SK-N-SH (cell line): ENCODE measurements around the gene GPS2. TPM values are rescaled to one million over a fixed set of nuclear protein-coding genes. Genes with fewer than 3 reads are reported as not detected.

ENCODE experiments used
- CTCF ChIA-PET: fragments of 300-600, 350-600 bp; formaldehyde crosslinking; extraction: SDS; loops from one replicate; lab custom pipeline; 2021; lab: Yijun Ruan, JAX
- POLR2A ChIA-PET: fragments of 350-600 bp; sonication (Branson Sonifier 250); formaldehyde crosslinking; extraction: SDS; loops from one replicate; lab custom pipeline; 2020; ENCODE audit warnings: antibody characterized with exemption, inconsistent platforms; lab: Yijun Ruan, JAX
- DNase-seq: peaks from one replicate; pipeline ENCODE4 v3.0.0; 2012
- H2AFZ ChIP-seq: fragments of 200-600 bp; sonication (generic); 2 replicates; pipeline ENCODE4 v1.8.1; 2016; ENCODE audit warnings: antibody characterized with exemption, mild to moderate bottlenecking, low read depth
- H3F3A ChIP-seq: fragments of 200-600 bp; sonication (generic); replicated peaks from 2 replicates; pipeline ENCODE3; 2016; ENCODE audit warnings: antibody characterized with exemption, mild to moderate bottlenecking; ENCODE audit not compliant: insufficient read depth
- H3K27ac ChIP-seq, 2 experiments: fragments of 200-500 bp in 1 of 2; fragments of 200-600 bp in 1 of 2; sonication (Bioruptor generic) in 1 of 2; sonication (generic), shearing (Covaris generic) in 1 of 2; 2 replicates each; pipeline versions ENCODE4 v1.5.1 to v1.6.1; 2014 to 2016; ENCODE audit warnings: low read depth in 2 of 2, inconsistent platforms in 1 of 2, low read length in 1 of 2, mild to moderate bottlenecking in 1 of 2, mixed read lengths in 1 of 2
- H3K27me3 ChIP-seq: fragments of 200-600 bp; sonication (generic), shearing (Covaris generic); 2 replicates; pipeline ENCODE4 v1.6.1; 2016; ENCODE audit warnings: mixed run types; ENCODE audit not compliant: insufficient read depth
- H3K36me3 ChIP-seq, 2 experiments: fragments of 200-500 bp in 1 of 2; fragments of 200-600 bp in 1 of 2; sonication (Bioruptor generic) in 1 of 2; sonication (generic) in 1 of 2; replicated peaks in 1 of 2; 2 replicates each; pipeline versions ENCODE3 to v1.5.1; 2014 to 2016; ENCODE audit warnings: low read length in 1 of 2, mild to moderate bottlenecking in 1 of 2; ENCODE audit not compliant: insufficient read depth in 2 of 2, control insufficient read depth in 1 of 2
- H3K4me1 ChIP-seq, 2 experiments: fragments of 200-500 bp in 1 of 2; fragments of 200-600 bp in 1 of 2; sonication (Bioruptor generic) in 1 of 2; sonication (generic), shearing (Covaris generic) in 1 of 2; 2 replicates each; pipeline versions ENCODE4 v1.5.1 to v1.6.1; 2014 to 2016; ENCODE audit warnings: low read depth in 1 of 2, low read length in 1 of 2, mixed run types in 1 of 2; ENCODE audit not compliant: insufficient read depth in 2 of 2, control insufficient read depth in 1 of 2
- H3K4me2 ChIP-seq: fragments of 200-600 bp; sonication (generic), shearing (Covaris generic); 2 replicates; pipeline ENCODE4 v1.6.1; 2017; ENCODE audit warnings: mixed run types
- H3K4me3 ChIP-seq, 2 experiments: fragments of 200-500 bp in 1 of 2; fragments of 200-600 bp in 1 of 2; sonication (Bioruptor generic) in 1 of 2; sonication (generic), shearing (Covaris generic) in 1 of 2; 2 replicates each; pipeline versions ENCODE4 v1.5.1 to v1.8.1; 2014 to 2016; ENCODE audit warnings: low read depth in 2 of 2, inconsistent platforms in 1 of 2, low read length in 1 of 2, mild to moderate bottlenecking in 1 of 2, mixed read lengths in 1 of 2, moderate library complexity in 1 of 2
- H3K79me2 ChIP-seq: fragments of 200-600 bp; sonication (generic); 2 replicates; pipeline ENCODE4 v1.8.1; 2017; ENCODE audit warnings: mild to moderate bottlenecking; ENCODE audit not compliant: insufficient read depth
- H3K9ac ChIP-seq: fragments of 200-600 bp; sonication (generic); 2 replicates; pipeline ENCODE4 v1.6.1; 2017; ENCODE audit warnings: mixed run types
- H3K9me2 ChIP-seq: fragments of 200-600 bp; sonication (generic); 2 replicates; pipeline ENCODE4 v1.6.1; 2017; ENCODE audit warnings: mixed run types
- H3K9me3 ChIP-seq: fragments of 200-600 bp; sonication (generic); 2 replicates; pipeline ENCODE4 v1.6.1; 2017; ENCODE audit warnings: mixed run types, mild to moderate bottlenecking, moderate library complexity
- H4K20me1 ChIP-seq: fragments of 200-600 bp; sonication (generic); 2 replicates; pipeline ENCODE4 v1.6.1; 2017; ENCODE audit warnings: mild to moderate bottlenecking, mixed run types; ENCODE audit not compliant: insufficient read depth
- ELF1 ChIP-seq: IDR thresholded peaks from 2 replicates; pipeline ENCODE4 v1.4.0; 2012
- FOXM1 ChIP-seq: IDR thresholded peaks from 2 replicates; pipeline ENCODE4 v1.4.0; 2012; ENCODE audit warnings: low read depth, mild to moderate bottlenecking
- GABPA ChIP-seq: IDR thresholded peaks from 2 replicates; pipeline ENCODE4 v1.4.0; 2012; ENCODE audit warnings: low read depth, mild to moderate bottlenecking
- GATA2 ChIP-seq: sonication (generic); formaldehyde crosslinking; IDR thresholded peaks from 2 replicates; pipeline ENCODE4 v1.5.0; 2020; ENCODE audit warnings: mild to moderate bottlenecking, missing genetic modification reagents
- IRF3 ChIP-seq: fragments of 150-350 bp; IDR thresholded peaks from 2 replicates; pipeline ENCODE4 v1.6.1; 2016; ENCODE audit warnings: mild to moderate bottlenecking, low read depth, low read length
- MAX ChIP-seq: IDR thresholded peaks from 2 replicates; pipeline ENCODE4 v1.4.0; 2012; ENCODE audit warnings: low read depth
- MXI1 ChIP-seq: IDR thresholded peaks from 2 replicates; pipeline ENCODE4 v1.6.1; 2012; ENCODE audit warnings: mild to moderate bottlenecking, low read depth, low read length, improper control_type of control experiment
- NRF1 ChIP-seq: IDR thresholded peaks from 2 replicates; pipeline ENCODE4 v1.6.1; 2012; ENCODE audit warnings: low read depth, mild to moderate bottlenecking, low read length
- POLR2AphosphoS5 ChIP-seq: IDR thresholded peaks from 2 replicates; pipeline ENCODE4 v1.6.1; 2012; ENCODE audit warnings: low read depth, low read length
- REST ChIP-seq: IDR thresholded peaks from 2 replicates; pipeline ENCODE4 v1.6.1; 2012; ENCODE audit warnings: mild to moderate bottlenecking, low read depth, low read length, moderate library complexity
- SIN3A ChIP-seq: IDR thresholded peaks from 2 replicates; pipeline ENCODE4 v1.6.1; 2012; ENCODE audit warnings: low read depth, mild to moderate bottlenecking, low read length, moderate library complexity, borderline replicate concordance
- TAF1 ChIP-seq: IDR thresholded peaks from 2 replicates; pipeline ENCODE4 v1.6.1; 2012; ENCODE audit warnings: low read depth, mild to moderate bottlenecking, low read length, moderate library complexity, borderline replicate concordance
- USF2 ChIP-seq: fragments of 150-350 bp; IDR thresholded peaks from 2 replicates; pipeline ENCODE4 v1.6.1; 2017; ENCODE audit warnings: antibody characterized with exemption, low read length, low read depth, borderline replicate concordance
- ZBTB33 ChIP-seq: IDR thresholded peaks from 2 replicates; pipeline ENCODE4 v1.4.0; 2012; ENCODE audit warnings: low read depth, borderline replicate concordance
- WGBS: methylation state at CpG from one replicate; pipeline ENCODE4 v1.1.6; 2017; ENCODE audit warnings: low lambda C conversion rate; 5-methylcytosine and 5-hydroxymethylcytosine counted together
- polyA plus RNA-seq, 3 experiments: library from polyadenylated mRNA; depleted of rRNA; stranded (reverse); fragments of >200 nt; gene quantifications; 2 replicates each; pipeline ENCODE4 v1.2.3, GENCODE V29; 2012

Gene GPS2
- polyA plus RNA-seq, 1 of the 3 experiments (the other 2 are of a cell fraction) = 102 TPM

- H2AFZ ChIP-seq = peak within 1 kb of the TSS; percentile 99
- peak within 1 kb of the TSS; percentile 90 for H3K4me2 ChIP-seq
- peaks cover 41% of the 10 kb centered on the region for H3F3A ChIP-seq
- H3K79me2 ChIP-seq = peaks cover 44% of the 10 kb centered on the region
- WGBS = 2% methylated on average over 56 of the region's 64 CpGs
- ChIA-PET POLR2A (interaction anchor here (0.6 kb wide), 1 partner anchor 73 kb away, joined by 3 read pairs; no protein-coding TSS in a partner anchor), CTCF (no interaction called here)
- peak within 1 kb of the TSS; percentile 91 to 92 for H3K27ac ChIP-seq
- H4K20me1 ChIP-seq = peaks cover 38% of the 10 kb centered on the region
- H3K9me2 ChIP-seq = no peaks in the 10 kb centered on the region
- peaks cover 13 to 19% of the 10 kb centered on the region in 2 experiments; a peak in 3 of 4 replicates for H3K4me1 ChIP-seq
- TF ChIP-seq MAX = peak; percentile 86
- TF ChIP-seq POLR2AphosphoS5 = peak; percentile 84
- TF ChIP-seq USF2 = no peak
- TF ChIP-seq ELF1 = peak; percentile 54; the same call in 1 of the 2 replicates
- TF ChIP-seq SIN3A = 0 out of 2 replicates have a peak, but pooled peaks have one; percentile 27
- TF ChIP-seq FOXM1 = no peak
- TF ChIP-seq MXI1 = peak; percentile 95
- peak; percentile 47 for TF ChIP-seq GABPA
- peak; percentile 84 for TF ChIP-seq TAF1
- TF ChIP-seq NRF1 = peak; percentile 93
- TF ChIP-seq ZBTB33 = no peak
- H3K27me3 ChIP-seq = no peaks in the 10 kb centered on the region
- H3K36me3 ChIP-seq = peaks cover 24 to 27% of the 10 kb centered on the region in 2 experiments
- DNase-seq = peak; percentile 99
- peak within 1 kb of the TSS; percentile 93 for H3K9ac ChIP-seq
- H3K9me3 ChIP-seq = no peaks in the 10 kb centered on the region
- peak within 1 kb of the TSS; percentile 76 to 79 for H3K4me3 ChIP-seq
These were observed 8.1 kb downstream of the GPS2 start, which contains the start of gene EIF5A for GRCh38 chr17:7306911-7307685. Gene EIF5A, plus strand, starts transcription at chr17:7307628. Its CDS starts 2,008 bp downstream, at chr17:7309636.

GRCh38 chr17:7304179-7304578 lies 11.0 kb downstream of the GPS2 start:
- Histone ChIP-seq H2AFZ (no peak overlapping the region), H3K4me1 (peaks cover 1 to 2% of the 10 kb centered on the region in 2 experiments; a peak in 3 of 4 replicates), H3F3A (peaks cover 17% of the 10 kb centered on the region), H3K9me2 (no peaks in the 10 kb centered on the region), H3K9me3 (no peaks in the 10 kb centered on the region), H3K27ac (no peak overlapping the region), H3K79me2 (peaks cover 17% of the 10 kb centered on the region), H3K36me3 (peaks cover 0 to 1% of the 10 kb centered on the region in 2 experiments), H3K4me3 (no peak overlapping the region), H3K9ac (no peak overlapping the region), H4K20me1 (peaks cover 9% of the 10 kb centered on the region), H3K27me3 (no peaks in the 10 kb centered on the region), H3K4me2 (no peak overlapping the region)
- CTCF ChIA-PET = interaction anchor here (1.1 to 3.6 kb wide), 2 partner anchors 23 to 259 kb away, joined by 3 to 14 read pairs; partner anchors contain the start of gene SLC2A4
- 88% methylated on average over 7 of the region's 7 CpGs for WGBS
- DNase-seq = no peak
- POLR2A ChIA-PET = no interaction called here
- TF ChIP-seq GATA2 (CRISPR knock-in tag) (no peak), ZBTB33 (no peak), REST (no peak), IRF3 (no peak), ELF1 (no peak)
